ENCODE results near the gene CFAP53.

Gene CFAP53

DNA sequence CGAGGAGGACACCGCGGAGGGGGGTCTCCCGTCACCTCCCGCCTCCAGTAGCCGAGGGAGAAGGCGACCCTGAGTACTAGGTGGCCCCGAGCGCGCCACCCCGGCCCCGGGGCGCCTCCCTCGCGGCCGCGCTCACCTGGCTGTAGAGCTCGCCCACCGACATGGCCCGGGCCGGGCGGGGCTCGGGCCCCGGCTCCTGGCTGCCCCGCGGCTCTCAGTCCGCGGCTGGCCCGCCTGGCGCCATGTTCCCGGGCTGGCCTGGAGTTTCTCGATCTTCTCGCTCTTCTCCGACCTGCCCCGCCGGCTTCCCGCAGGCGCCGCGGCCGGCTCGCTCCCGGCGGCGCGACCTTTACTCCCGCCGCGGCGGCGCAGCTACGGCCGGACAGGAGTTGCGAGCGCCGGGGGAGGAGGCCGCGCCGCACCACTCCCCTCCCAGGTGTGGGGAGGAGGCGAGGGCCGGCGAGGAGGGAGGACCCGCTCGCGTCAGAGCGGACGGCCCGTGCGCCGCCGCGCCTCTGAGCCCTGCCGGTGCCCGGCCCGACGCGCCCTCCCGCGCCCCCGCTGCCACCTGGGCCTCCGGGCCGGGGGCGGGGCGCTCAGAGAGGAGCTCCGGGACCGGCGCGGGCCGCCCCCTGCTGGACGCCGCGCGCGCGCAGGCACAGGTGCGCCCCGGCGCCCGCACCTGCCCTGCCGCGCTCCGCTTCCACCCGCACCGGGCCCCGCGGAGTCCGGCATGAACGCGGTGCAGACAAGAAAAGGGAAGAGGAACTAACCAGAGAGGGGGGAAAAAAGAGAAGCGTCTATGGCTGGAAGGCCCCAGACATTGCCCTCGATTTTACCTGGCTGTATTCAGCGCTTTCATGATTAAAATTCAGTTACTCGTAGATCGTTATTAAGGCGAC lies 71.4 kb downstream of the CFAP53 start, which contains the start of gene MYO5B:
TSS of gene MYO5B (minus strand) at position 517 of the 902 bp plus-strand sequence. CDS start at position 163, 354 bp downstream.
- no peak within 1 kb of the TSS for H3K4me3 ChIP-seq (ENCODE audit: control insufficient read depth, low read depth, low read length)

DNA sequence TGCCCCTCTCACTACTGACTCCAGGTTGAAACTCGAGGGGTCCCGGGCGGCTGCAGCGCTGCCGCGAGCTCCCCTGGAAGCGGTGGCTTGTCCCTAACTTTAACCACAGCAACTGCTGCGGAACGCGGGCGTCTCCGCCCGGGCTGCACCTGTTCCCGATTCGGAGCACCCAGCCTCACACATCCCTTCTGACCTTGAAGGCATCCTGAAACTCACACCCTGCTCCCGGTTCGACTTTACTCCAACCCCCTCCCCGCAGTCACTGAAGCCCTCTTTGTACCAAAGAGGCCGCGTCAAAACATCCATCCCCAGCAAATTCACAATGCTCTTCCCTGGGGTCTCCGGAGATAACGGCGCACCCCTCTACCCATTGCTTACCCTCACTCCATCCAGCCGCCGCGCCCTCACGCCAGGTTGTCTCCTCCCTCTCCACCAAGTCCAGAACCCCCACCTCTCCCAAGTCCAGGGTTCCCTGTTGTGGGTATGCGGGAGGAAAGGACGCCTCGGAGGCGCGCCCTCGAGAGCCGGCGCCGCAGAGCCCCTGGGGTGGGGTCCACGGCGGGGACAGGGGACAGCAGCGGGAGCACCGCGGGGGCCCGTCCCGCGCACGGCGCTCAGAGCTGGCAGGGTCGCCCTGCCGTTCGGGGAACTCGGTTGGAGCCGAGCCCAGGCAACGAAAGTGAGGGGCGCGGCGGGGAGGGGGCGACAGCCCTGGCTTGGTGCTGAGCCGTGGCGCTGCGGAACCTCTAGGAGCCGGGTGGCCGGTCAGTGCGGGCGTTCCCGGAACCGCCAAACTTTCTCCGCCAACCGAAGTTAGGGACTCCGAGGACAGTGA lies 72.3 kb downstream of the CFAP53 start:
- TF ChIP-seq, protein P1, sequence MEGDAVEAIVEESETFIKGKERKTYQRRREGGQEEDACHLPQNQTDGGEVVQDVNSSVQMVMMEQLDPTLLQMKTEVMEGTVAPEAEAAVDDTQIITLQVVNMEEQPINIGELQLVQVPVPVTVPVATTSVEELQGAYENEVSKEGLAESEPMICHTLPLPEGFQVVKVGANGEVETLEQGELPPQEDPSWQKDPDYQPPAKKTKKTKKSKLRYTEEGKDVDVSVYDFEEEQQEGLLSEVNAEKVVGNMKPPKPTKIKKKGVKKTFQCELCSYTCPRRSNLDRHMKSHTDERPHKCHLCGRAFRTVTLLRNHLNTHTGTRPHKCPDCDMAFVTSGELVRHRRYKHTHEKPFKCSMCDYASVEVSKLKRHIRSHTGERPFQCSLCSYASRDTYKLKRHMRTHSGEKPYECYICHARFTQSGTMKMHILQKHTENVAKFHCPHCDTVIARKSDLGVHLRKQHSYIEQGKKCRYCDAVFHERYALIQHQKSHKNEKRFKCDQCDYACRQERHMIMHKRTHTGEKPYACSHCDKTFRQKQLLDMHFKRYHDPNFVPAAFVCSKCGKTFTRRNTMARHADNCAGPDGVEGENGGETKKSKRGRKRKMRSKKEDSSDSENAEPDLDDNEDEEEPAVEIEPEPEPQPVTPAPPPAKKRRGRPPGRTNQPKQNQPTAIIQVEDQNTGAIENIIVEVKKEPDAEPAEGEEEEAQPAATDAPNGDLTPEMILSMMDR (IDR thresholded peaks at IDR 0.05; ENCODE audit: control insufficient read depth, insufficient read depth, low read depth, low read length, missing control alignments) = no peak
- DNase-seq (ENCODE audit: low read depth) = no peak
- H3K4me3 ChIP-seq (ENCODE audit: control insufficient read depth, low read depth, low read length) = no peak overlapping the region

More for the DNA sequence above, 71.4 kb downstream of the CFAP53 start, which contains the start of gene MYO5B:
- TF ChIP-seq, protein P1 (IDR thresholded peaks at IDR 0.05; ENCODE audit: control insufficient read depth, insufficient read depth, low read depth, low read length, missing control alignments) = no peak
- no peak for DNase-seq (ENCODE audit: low read depth)

DNA sequence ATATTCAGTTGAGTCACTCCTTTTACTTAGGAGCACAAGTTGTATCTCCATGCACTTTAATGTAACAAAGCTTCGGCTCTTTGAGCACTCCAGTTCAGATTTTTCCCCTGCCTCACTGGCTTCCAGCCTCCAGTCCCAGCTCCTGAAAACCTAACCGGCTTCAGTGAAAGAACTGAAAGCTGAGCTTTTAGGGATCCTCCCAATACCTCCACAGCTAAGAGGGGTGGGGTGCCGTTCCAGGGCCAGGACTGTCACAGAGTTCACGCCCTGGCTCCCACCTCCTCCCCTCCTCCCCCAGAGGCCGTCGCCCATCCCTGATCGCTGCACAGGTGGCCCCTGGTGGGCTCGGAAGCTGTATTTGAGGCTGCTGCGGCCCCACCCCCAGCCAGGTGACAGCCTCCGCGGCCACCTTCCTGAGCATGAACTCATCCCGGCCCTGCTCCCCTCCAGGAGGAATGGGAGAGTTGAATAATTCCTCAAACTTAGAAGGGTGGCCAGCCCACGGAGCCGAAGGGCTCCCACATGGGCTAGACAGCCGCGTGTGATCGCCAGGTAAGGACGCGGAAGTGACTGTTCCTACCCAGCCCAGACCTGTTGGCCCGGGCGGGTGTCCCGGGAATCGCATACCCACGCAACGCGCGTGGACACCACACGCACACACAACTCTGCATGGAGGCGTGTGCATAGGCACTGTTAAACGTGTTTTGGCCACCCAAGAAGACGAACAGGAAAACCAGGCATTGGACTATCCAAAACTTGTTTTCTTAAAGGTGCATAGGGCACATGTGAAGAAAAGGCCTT lies 73.1 kb downstream of the CFAP53 start:
- TF ChIP-seq, protein P1 (IDR thresholded peaks at IDR 0.05; ENCODE audit: control insufficient read depth, insufficient read depth, low read depth, low read length, missing control alignments) = no peak
- no peak overlapping the region for H3K4me3 ChIP-seq (ENCODE audit: control insufficient read depth, low read depth, low read length)
- no peak for DNase-seq (ENCODE audit: low read depth)

DNA sequence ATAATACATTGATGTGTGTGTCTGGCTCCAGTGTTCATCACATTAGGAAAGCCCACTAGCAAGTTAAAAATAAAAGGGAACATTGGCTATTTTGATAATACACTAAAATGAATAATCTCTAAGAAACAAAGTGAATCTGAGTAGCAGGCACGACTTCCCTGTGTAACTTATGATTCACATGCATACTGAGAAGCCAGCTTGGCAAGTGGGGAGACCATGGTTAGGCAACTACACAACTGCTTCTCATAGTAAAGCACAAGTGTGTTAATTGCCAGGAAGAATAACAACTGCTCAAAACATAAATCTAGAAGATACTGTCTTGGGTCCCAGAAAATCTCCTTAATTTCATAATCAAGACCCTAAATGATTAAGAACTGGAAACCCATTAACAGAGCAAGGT lies 75.4 kb downstream of the CFAP53 start:
- TF ChIP-seq, protein P1 (IDR thresholded peaks at IDR 0.05; ENCODE audit: control insufficient read depth, insufficient read depth, low read depth, low read length, missing control alignments) = no peak
- H3K4me3 ChIP-seq (ENCODE audit: control insufficient read depth, low read depth, low read length) = no peak overlapping the region

DNA sequence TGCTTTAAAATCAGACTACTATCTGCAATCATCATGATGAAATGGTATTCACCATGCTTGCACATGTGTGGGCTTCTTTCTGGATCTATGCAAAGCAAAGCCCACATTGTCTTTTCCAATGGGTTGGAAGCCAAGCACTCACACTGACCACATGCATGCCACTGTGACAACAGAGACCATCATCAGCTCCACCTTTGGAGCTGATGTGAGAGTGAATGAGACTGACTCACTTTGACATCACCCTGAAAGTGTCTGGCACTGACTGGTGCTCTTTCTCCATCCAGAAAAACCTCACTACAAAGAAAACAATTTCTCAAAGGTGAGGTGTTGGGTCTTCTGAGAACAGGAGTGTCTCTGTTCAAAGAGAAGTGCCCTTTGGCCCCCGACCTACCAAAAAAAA lies 76.1 kb downstream of the CFAP53 start:
- DNase-seq (ENCODE audit: low read depth) = no peak
- H3K4me3 ChIP-seq (ENCODE audit: control insufficient read depth, low read depth, low read length) = no peak overlapping the region
- TF ChIP-seq, protein P1 (IDR thresholded peaks at IDR 0.05; ENCODE audit: control insufficient read depth, insufficient read depth, low read depth, low read length, missing control alignments) = no peak

More for the DNA sequence above, 75.4 kb downstream of the CFAP53 start:
- no peak for DNase-seq (ENCODE audit: low read depth)

DNA sequence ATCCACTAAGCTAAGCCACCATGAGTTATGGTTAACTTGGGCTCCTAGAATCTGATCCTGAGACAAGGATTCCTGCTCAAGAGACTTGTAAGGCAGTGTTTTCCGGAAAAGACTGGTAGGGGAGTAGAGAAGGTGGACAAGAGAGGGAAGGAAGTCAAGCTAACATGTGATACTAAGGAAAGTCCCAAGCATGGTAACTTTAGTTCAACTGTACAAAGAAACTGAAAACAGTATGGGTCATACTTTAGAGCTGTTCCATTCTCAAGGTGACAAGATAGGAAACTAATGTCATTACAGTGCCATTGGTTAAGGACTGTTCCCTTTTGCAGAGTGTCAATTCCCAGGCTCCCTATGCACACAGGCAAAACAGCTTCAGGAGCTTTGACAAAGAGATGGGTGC lies 77.1 kb downstream of the CFAP53 start:
- H3K4me3 ChIP-seq (ENCODE audit: control insufficient read depth, low read depth, low read length) = no peak overlapping the region
- TF ChIP-seq, protein P1 (IDR thresholded peaks at IDR 0.05; ENCODE audit: control insufficient read depth, insufficient read depth, low read depth, low read length, missing control alignments) = no peak
- DNase-seq (ENCODE audit: low read depth) = no peak
